Heart left ventricle (tissue), 16 donors: Measurements from ENCODE around the gene NNMT. TPM values are rescaled to one million over a fixed set of nuclear protein-coding genes. Genes with fewer than 3 reads are reported as not detected.

Experiments
- ATAC-seq, 4 donors: fragments of 200-7000 bp; cut with Tn5 transposase; one replicate each; pipeline ENCODE4 v1.9.1; 2020 to 2022; ENCODE audit warnings: moderate library complexity in 4 of 4, mild to moderate bottlenecking in 3 of 4, moderate number of reproducible peaks in 1 of 4
- DNase-seq, 5 donors: peaks; one replicate each; pipeline ENCODE4 v3.0.0-alpha.2; 2020
- H3K27ac ChIP-seq, 12 donors: fragments of 200-600 bp; sonication (generic) in 4 of 12; one replicate each; pipeline versions ENCODE4 v1.5.0 to v1.8.0; 2016 to 2022; ENCODE audit warnings: mild to moderate bottlenecking in 2 of 12
- H3K27me3 ChIP-seq, 9 donors: fragments of 200-600 bp; sonication (generic) in 2 of 9; one replicate each; pipeline versions ENCODE4 v1.5.1 to v1.8.0; 2016 to 2022; ENCODE audit warnings: mild to moderate bottlenecking in 3 of 9
- H3K36me3 ChIP-seq, 9 donors: fragments of 200-600 bp; sonication (generic) in 2 of 9; one replicate each; pipeline versions ENCODE4 v1.5.0 to v1.8.0; 2018 to 2022; ENCODE audit warnings: mild to moderate bottlenecking in 2 of 9
- H3K4me1 ChIP-seq, 12 donors: fragments of 200-600 bp; sonication (generic) in 4 of 12; one replicate each; pipeline versions ENCODE4 v1.5.0 to v1.8.0; 2016 to 2022; ENCODE audit warnings: mild to moderate bottlenecking in 3 of 12
- H3K4me3 ChIP-seq, 12 donors: fragments of 200-600 bp; sonication (generic) in 4 of 12; one replicate each; pipeline versions ENCODE4 v1.5.0 to v1.8.0; 2017 to 2022; ENCODE audit warnings: mild to moderate bottlenecking in 9 of 12, moderate library complexity in 4 of 12
- H3K9me3 ChIP-seq, 12 donors: fragments of 200-600 bp; sonication (generic) in 4 of 12; one replicate each; pipeline versions ENCODE4 v1.5.0 to v1.8.0; 2016 to 2022; ENCODE audit warnings: mild to moderate bottlenecking in 1 of 12
- CTCF ChIP-seq, 12 donors: fragments of 200-600 bp; sonication (generic) in 4 of 12; IDR thresholded peaks; one replicate each; pipeline versions ENCODE4 v1.5.0 to v1.8.0; 2018 to 2022; ENCODE audit warnings: antibody characterized with exemption in 12 of 12, mild to moderate bottlenecking in 5 of 12
- POLR2A ChIP-seq, 2 donors: fragments of 450-650 bp; IDR thresholded peaks; one replicate each; pipeline ENCODE4 v1.6.1; 2017; ENCODE audit warnings: antibody characterized with exemption in 2 of 2, mild to moderate bottlenecking in 2 of 2, moderate library complexity in 2 of 2
- WGBS, 4 donors: extraction: QIAGEN DNeasy Blood & Tissue Kit in 2 of 4; methylation state at CpG; one replicate each; pipeline versions ENCODE4 v1.1.5 to v1.1.7; 2013 to 2018; 5-methylcytosine and 5-hydroxymethylcytosine counted together
- intact Hi-C, 10 donors: fragments of 100-400 bp; cut with DNase I; formaldehyde crosslinking; loops; one replicate each; pipeline versions ENCODE4 v1.11.1 to v1.14.2; 2022
- polyA plus RNA-seq, 2 donors: library from polyadenylated mRNA; stranded (reverse); fragments of 200-250 nt; gene quantifications; one replicate each; pipeline ENCODE4 v1.2.3, GENCODE V29; 2013
- total RNA-seq, 9 donors: library from RNA; depleted of rRNA in 2 of 9; stranded (reverse); fragments of >200 nt in 2 of 9; fragmentation: NEBNext Ultra II Directional in 3 of 9; extraction: Animal tissue kit (Norgen Biotek cat#: 25700) in 3 of 9; gene quantifications; one replicate each; pipeline versions ENCODE4 v1.1.0 to v1.2.4, GENCODE V29; 2016 to 2023
- donor health status: ischemic (EF 13 %, LVEDD 7.1; RV severe dilation, severe dysfunction).
- donor health status: healthy with polysubstance abuse.
- donor health status: DM: no; HTN: yes; CAD: no.
- donor health status: DM: no; HTN: no; CAD: no.
- donor health status: ischemic (EF 25% LVEDD 6.9; RV normal size, moderate dysfunction).
- donor health status: ischemic (EF 25% LVEDD 5.7; RV mildly dilated, moderate dysfunction).
- donor health status: healthy.
- donor health status: DM: yes; HTN: yes; CAD: no.
- donor health status: ischemic (EF 35%, LVEDD 5.7; RV mildly dilated, moderate dysfunction).
- donor health status: nonischemic (EF 11% LVEDD 7.7; RV severe dilation, severe dysfunction).
- donor health status: DM: yes; HTN: yes; CAD: no.
- donor health status: PGD.
- donor health status: ischemic (EF 29% LVEDD 5.4; RV normal size, mild dysfunction).
- donor health status: nonischemic (EF 23%, LVEDD 6.1; RV moderate dilation, normal function).

NNMT gene
- total and polyA plus RNA-seq, 11 donors = 12.4 to 146 (median 27.9) TPM

GRCh38 chr11:114257621-114258558 is 38.3 kb upstream of the NNMT start:
- H3K36me3 ChIP-seq = peaks cover 0 to 20% (median 0%) of the 10 kb centered on the region in 9 donors
- peak in 8 of 12 donors; percentile 21 to 55 (median 36) for TF ChIP-seq CTCF (IDR thresholded peaks at IDR 0.05)
- TF ChIP-seq POLR2A (IDR thresholded peaks at IDR 0.05) = no peak
- ATAC-seq (peak; percentile 13 to 68 (median 52)), DNase-seq (peak; percentile 39 to 76 (median 69))
- H3K9me3 ChIP-seq = no peaks in the 10 kb centered on the region
- peak overlapping the region; percentile 47 to 85 (median 75) for H3K27ac ChIP-seq
- intact Hi-C loops = loop anchor here in 8 of 10 donors (1.0 to 10.0 kb wide), 7 partner anchors 56 to 201 kb away; partner anchors contain the start of gene ZBTB16 (in 2 of the 8)
- WGBS, 4 donors = 39 to 60% (median 54%) methylated on average over 23 to 29 of the region's 29 CpGs
- peaks cover 0 to 87% (median 47%) of the 10 kb centered on the region in 12 donors for H3K4me1 ChIP-seq
- peak overlapping the region in 9 of 12 donors; percentile 5 to 39 (median 26) for H3K4me3 ChIP-seq
- H3K27me3 ChIP-seq = no peaks in the 10 kb centered on the region

GRCh38 chr11:114258696-114259095 is 37.5 kb upstream of the NNMT start:
- WGBS, 4 donors = 51 to 68% (median 61%) methylated on average over 7 of the region's 7 CpGs
- Histone ChIP-seq H3K27ac (peak overlapping the region; percentile 0 to 85 (median 75)), H3K4me1 (peaks cover 0 to 81% (median 48%) of the 10 kb centered on the region in 12 donors), H3K4me3 (peak overlapping the region in 4 of 12 donors; percentile 5 to 36 (median 28)), H3K27me3 (no peaks in the 10 kb centered on the region), H3K9me3 (no peaks in the 10 kb centered on the region), H3K36me3 (peaks cover 0 to 13% (median 0%) of the 10 kb centered on the region in 9 donors)
- ATAC-seq (peak; percentile 3 to 37 (median 10)), DNase-seq (no peak)
- intact Hi-C loops = loop anchor here in 8 of 10 donors (1.0 to 10.0 kb wide), 7 partner anchors 56 to 201 kb away; partner anchors contain the start of gene ZBTB16 (in 2 of the 8)
- TF ChIP-seq CTCF (IDR thresholded peaks at IDR 0.05) = no peak

GRCh38 chr11:114259124-114259526 is 37.1 kb upstream of the NNMT start:
- ATAC-seq (peak; percentile 17 to 43 (median 22)), DNase-seq (peak in 3 of 5 donors; percentile 45 to 69 (median 61))
- 35 to 47% (median 42%) methylated on average over 10 of the region's 10 CpGs for WGBS, 4 donors
- H3K9me3 ChIP-seq = no peaks in the 10 kb centered on the region
- peak overlapping the region in 1 of 12 donors; percentile 36 for H3K4me3 ChIP-seq
- peak overlapping the region in 10 of 12 donors; percentile 0 to 85 (median 78) for H3K27ac ChIP-seq
- peaks cover 0 to 11% (median 0%) of the 10 kb centered on the region in 9 donors for H3K36me3 ChIP-seq
- intact Hi-C loops = loop anchor here in 8 of 10 donors (5.0 to 10.0 kb wide), 6 partner anchors 57 to 202 kb away; partner anchors contain the start of gene ZBTB16 (in 1 of the 8)
- no peaks in the 10 kb centered on the region for H3K27me3 ChIP-seq
- H3K4me1 ChIP-seq = peaks cover 0 to 79% (median 48%) of the 10 kb centered on the region in 12 donors
- peak in 1 of 2 donors; percentile 18 for TF ChIP-seq POLR2A (IDR thresholded peaks at IDR 0.05)
- no peak for TF ChIP-seq CTCF (IDR thresholded peaks at IDR 0.05)
